ENCODE data around the gene SMAD3.

The SMAD3 gene

DNA sequence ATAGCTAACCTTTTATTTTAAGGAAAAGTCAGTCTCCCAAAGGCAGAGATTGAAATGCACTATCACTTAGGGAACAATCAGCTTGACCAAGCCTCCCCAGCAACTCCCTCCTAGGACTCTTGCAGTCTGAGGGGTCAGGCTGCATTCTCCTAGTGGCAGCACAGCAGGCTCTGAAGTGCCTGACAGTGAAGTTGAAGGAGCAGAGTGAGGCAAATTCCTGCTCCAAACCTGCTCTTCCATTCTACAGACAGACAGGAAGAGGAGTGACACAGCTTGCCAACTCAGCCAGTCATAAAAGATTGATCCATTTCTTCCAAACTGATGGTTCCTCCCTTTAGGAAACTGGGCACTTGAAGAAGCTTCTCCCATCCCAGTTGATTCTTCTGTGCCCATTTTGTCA is 43.9 kb upstream of the SMAD3 start:
- H3K4me3 ChIP-seq (ENCODE audit: low read depth, low read length) = no peak overlapping the region
- TF ChIP-seq, protein P1, sequence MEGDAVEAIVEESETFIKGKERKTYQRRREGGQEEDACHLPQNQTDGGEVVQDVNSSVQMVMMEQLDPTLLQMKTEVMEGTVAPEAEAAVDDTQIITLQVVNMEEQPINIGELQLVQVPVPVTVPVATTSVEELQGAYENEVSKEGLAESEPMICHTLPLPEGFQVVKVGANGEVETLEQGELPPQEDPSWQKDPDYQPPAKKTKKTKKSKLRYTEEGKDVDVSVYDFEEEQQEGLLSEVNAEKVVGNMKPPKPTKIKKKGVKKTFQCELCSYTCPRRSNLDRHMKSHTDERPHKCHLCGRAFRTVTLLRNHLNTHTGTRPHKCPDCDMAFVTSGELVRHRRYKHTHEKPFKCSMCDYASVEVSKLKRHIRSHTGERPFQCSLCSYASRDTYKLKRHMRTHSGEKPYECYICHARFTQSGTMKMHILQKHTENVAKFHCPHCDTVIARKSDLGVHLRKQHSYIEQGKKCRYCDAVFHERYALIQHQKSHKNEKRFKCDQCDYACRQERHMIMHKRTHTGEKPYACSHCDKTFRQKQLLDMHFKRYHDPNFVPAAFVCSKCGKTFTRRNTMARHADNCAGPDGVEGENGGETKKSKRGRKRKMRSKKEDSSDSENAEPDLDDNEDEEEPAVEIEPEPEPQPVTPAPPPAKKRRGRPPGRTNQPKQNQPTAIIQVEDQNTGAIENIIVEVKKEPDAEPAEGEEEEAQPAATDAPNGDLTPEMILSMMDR (IDR thresholded peaks at IDR 0.05; ENCODE audit: low read depth, low read length, missing control alignments) = no peak
- DNase-seq (ENCODE audit: low read depth) = no peak

GRCh38 chr15:67022587-67023105 is 42.8 kb upstream of the SMAD3 start:
- no peak for DNase-seq (ENCODE audit: low read depth)
- TF ChIP-seq, protein P1 (IDR thresholded peaks at IDR 0.05; ENCODE audit: low read depth, low read length, missing control alignments) = no peak
- no peak overlapping the region for H3K4me3 ChIP-seq (ENCODE audit: low read depth, low read length)

GRCh38 chr15:67023517-67024313 is 41.7 kb upstream of the SMAD3 start:
- TF ChIP-seq, protein P1 (IDR thresholded peaks at IDR 0.05; ENCODE audit: low read depth, low read length, missing control alignments) = no peak
- H3K4me3 ChIP-seq (ENCODE audit: low read depth, low read length) = no peak overlapping the region
- DNase-seq (ENCODE audit: low read depth) = no peak

DNA sequence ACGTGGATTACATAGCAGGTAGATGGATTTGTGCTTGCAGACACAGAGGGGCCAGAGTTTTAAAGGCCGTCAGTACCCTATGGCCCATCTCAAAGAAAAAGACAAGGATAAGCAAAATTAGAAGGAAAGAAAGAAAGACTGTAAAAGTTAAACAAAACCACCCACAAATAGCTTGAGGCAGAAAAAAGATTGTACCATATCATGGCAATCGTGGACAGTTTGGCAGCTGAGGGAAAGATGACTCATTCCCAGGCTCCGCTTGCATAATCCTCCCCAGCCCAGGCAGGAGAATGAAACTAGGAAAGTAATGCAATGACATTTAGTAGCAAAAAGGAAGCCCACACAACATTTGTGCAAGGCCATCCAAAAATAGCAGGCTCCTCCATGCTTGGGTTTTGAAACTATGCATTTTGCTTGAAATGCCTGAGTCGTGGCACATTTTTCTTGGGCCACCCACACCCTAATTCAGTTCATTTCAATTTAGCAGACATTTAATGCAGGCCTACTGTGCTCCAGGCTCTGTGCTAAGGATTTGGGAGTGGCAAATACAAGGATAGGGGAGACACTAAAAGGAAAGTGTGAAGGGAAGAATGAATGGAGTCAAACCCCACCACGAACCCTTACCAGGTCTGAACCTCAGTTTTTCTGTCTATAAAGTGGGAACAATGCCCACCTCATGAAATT is 40.9 kb upstream of the SMAD3 start:
- TF ChIP-seq, protein P1 (IDR thresholded peaks at IDR 0.05; ENCODE audit: low read depth, low read length, missing control alignments) = no peak
- no peak for DNase-seq (ENCODE audit: low read depth)
- no peak overlapping the region for H3K4me3 ChIP-seq (ENCODE audit: low read depth, low read length)

GRCh38 chr15:67024998-67025368 is 40.4 kb upstream of the SMAD3 start:
- TF ChIP-seq, protein P1 (IDR thresholded peaks at IDR 0.05; ENCODE audit: low read depth, low read length, missing control alignments) = no peak
- DNase-seq (ENCODE audit: low read depth) = no peak
- H3K4me3 ChIP-seq (ENCODE audit: low read depth, low read length) = no peak overlapping the region

DNA sequence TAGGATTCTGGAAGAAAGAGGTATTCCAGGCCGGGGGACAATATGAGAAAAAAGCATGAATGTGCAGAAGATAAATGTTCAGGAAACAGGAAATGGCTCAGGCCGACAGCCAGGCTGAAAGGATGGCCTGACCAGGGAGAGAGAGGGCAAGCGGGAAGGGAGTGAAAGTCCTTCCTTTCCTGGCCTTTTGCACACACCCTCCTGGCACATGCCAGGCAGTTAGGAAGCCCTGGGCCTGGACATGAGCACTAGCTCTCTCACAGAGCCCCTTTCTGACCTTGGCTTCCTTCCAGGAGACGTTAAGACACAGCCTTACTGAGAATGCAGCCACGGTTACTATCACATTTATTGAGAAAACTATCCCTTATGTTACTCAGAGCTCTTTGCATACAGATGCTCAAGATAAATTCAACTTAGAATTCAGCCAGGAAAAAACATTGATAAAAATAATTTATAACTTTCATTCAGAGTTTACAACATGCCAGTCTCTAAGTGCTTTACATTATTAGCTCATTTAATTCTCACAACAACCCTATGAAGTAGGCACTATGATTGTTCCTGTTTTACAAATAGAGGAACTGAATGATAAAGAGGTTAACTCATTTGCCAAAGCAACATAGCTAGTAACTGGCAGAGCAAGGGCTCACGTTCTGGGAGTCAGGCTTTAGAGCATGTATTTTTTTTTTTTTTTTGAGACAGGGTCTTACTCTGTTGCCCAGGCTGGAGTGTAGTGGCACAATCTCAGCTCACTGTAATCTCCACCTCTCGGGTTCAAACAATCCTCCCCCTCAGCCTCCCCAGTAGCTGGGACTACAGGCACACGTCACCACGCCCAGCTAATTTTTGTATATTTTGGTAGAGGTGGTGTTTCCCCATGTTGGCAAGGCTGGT is 39.4 kb upstream of the SMAD3 start:
- H3K4me3 ChIP-seq (ENCODE audit: low read depth, low read length) = no peak overlapping the region
- no peak for DNase-seq (ENCODE audit: low read depth)
- TF ChIP-seq, protein P1 (IDR thresholded peaks at IDR 0.05; ENCODE audit: low read depth, low read length, missing control alignments) = no peak
